CD4-positive, alpha-beta T cell treated with Interleukin-10 for 1 hour (primary cell): Measurements from ENCODE around the gene PLEKHS1.

Source experiments
- DNase-seq: peaks from one replicate; pipeline ENCODE4 v3.0.0-alpha.2; 2020

The PLEKHS1 gene

DNA sequence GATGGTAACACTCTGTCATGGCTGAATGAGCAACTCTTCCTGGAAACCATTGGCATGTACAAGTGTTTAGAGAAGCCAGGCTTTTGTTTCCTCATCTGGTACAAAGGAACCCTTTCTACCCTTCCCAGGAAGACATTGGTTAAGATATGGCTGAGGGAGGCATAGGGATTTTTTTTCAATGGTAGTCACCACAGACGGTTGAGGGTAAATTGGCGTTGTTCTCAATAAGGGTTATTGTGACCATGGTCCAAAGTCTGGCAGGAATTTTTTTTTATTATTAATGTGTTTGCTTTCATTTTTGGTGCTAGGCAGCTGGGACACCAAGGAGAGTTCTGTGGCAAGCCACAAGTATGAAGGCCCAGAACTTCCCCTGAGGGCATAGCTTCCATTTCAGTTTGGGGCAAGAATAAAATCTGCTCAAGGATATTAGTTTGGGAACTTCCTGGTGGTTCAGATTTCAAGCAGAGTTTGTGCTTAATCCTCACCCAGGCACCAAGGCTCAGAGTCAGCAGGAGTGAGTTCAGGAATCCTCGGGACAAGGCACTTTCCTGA lies at the start of gene PLEKHS1:
Gene PLEKHS1 (plus strand): TSS at position 502 of the 552 bp plus-strand sequence. CDS start 3,596 bp downstream, outside the sequence.
- no peak for DNase-seq

DNA sequence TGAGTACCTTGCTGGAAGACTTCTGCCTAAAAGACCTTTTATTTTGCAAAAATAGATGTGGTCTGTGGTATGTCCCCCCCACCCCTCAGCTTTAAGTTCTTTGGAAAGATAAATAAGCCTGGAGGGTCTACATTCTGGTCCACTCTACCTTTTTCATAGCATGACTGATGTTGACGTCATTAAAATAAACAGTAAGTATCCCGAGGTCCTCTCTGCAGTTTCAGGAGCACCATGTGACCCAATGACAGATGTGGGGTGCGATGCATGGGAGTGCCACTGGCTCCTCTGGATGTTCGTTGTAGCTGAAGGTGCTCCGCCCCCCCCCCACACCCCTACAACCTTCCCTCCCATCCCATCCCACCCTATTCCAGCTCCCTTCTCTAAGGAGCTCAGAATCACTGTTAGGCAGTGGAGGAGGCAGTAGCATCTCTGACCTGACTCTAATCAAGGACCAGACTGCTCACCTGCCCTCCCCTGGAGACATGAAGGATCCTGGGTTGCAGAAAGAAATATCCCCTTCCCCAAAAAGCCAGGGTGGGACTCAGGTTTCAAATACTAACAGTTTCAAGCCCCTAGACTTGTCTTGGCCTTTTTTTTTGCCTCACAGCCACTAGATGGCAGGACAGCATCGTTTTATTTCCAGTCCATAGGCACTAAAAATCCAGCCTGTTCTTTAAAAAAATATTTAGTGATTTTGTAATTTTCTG lies 46.7 kb upstream of the PLEKHS1 start:
- peak; percentile 36 for DNase-seq

DNA sequence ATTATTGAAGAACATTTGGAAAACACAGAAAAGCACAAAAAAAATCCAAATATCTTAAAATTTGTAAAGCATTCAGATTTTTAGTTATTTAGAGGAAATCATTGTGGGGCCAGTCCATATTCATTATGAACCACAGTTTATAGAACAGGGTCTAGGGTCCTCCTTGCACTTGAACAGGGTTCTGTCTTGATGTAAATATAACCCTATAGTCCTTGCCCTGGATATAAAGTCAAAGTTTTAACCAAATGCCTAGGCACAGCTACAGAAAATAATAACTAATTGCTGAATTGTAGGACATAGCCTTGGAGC lies 46.2 kb upstream of the PLEKHS1 start:
- no peak for DNase-seq

DNA sequence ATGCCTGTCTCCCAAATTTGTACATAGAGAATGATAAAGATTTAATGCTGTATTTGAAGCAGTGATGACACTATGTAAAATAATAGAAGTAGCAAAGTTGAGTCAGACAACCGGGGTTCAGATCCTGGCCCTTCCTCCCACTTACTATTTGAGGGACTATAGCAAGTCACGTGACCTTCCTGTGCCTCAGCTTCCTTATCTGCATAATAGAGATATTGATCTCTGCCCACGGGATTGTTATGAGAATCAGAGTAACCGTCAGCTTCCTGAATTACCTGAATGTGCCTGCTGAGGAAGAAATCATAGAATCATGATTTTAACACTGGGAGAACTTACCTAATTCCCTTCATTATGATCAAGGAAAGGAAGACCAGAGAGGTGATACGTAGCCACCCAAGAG lies 44.9 kb upstream of the PLEKHS1 start:
- no peak for DNase-seq

DNA sequence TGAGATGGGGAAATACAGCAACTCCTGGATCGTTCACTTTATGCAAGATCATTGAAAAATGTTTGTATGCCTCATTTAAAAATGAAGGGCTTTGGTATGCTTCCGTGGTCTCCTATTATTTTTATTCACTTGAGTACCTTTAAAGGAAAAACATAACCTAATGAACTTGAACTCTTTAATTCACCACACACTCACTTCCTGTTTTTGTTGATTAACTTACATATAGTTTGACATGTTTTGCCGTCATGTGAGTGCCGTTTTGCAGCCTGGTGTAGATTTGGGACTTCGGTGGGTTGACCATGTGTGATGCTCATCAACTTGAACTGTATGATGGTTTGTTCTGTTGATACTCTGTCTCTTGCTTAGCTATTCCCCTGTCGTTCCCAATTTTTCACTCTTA lies 42.8 kb upstream of the PLEKHS1 start:
- no peak for DNase-seq

DNA sequence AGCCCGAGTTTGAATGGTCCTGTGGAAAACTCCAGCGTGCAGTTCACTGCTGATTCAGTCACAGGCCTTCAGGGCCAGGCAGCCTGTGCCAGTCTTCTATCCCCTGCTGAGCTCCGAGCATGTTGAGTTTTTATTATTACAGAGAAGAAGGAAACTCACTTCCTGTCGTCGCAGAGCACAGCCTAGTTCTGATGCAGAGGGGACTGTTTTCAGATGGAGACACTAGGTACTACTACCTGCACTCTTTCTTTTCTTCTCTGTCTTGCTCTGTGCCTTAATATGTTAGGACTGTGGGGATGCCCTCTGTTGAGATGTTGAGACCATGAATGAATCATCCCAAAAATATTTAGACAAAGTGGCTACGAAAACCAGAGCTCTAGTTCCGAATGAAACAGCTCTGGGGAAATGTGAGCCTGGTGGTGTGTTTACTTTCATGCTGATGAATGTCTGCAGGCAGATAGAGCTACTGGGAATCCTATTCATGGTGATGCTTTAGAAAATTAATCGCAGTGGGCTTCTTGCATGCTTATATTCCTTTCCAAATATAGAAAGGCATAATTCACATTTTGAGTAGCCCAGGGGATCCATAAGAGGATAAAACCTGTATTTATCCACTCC lies 42.2 kb upstream of the PLEKHS1 start:
- DNase-seq, result no peak

DNA sequence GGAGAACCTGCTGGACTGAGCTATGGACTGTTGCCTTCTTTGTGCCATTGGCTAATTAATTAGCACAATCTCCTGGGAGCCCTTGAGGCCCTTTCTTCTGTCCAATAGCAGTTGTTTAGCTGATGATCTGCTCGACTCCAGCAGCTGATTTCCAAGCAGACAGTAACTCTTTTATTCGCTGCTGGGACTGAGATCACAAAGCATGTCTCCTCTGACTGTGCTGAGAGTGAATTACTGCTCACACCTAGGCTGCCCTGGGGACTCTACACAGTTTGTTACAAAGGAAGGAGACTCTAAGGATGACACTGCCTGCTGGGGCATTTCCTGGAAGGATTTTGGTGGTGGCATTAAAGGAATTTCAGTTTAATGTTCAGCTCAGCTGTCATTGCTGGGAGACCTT lies 40.3 kb upstream of the PLEKHS1 start:
- no peak for DNase-seq

DNA sequence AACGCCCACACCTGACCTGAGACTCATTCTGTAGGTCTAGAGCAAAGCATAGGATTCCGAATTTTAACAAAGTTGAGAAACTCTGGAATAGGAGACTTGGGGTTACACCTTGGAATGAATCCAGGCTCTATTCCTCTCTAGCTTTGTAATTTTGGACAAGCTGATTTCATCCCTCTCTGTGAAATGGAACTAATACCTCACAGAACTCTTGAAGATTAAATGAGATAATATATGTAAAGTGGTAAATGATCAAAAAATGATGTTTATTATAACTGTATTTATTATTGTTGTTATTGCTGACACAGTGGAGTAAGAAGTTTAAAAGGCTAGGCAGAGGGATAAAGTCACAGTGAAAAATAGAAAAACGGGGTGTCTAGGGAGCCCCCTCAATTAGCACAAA lies 39.5 kb upstream of the PLEKHS1 start:
- DNase-seq, result no peak

DNA sequence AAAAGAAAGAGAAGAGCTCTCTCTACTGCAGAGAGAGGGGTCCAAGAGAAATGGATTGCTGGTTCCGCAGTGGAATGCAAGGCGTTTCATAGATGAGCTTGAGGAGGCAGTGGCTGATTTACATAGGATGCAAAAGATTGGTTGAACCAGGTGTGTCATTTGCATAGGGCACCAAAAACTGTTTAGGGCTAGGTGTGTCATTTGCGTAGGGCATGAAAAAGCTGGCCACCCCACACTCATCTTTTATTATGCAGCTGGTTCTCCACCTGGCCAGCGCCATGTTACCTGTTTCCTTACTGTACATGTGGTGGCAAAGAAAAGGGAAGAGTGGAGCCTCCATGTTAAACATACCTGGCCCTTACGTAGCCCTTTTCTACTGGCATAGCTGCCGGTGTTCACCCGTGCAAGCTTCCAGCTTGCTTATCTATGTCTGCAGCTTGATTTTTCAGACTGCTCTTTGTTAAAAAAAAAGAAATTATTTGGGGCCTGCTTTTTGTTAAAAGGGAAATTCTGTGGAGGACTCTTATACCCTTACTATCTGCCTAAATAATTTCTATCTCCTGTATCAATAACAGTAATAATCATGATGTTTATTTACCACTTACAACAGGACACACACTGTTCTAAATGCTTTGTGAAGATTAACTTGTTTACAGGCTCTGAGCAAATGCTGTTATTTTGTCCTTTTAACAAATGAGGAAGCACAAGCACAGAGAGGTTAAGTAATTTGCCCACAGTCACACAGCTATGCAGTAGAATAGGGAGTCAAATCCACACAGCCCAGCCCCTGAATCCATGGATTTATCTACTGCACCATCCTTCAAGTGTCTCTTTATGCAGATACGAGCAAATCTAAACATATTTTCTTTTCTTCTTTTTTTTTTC lies 38.5 kb upstream of the PLEKHS1 start:
- no peak for DNase-seq

DNA sequence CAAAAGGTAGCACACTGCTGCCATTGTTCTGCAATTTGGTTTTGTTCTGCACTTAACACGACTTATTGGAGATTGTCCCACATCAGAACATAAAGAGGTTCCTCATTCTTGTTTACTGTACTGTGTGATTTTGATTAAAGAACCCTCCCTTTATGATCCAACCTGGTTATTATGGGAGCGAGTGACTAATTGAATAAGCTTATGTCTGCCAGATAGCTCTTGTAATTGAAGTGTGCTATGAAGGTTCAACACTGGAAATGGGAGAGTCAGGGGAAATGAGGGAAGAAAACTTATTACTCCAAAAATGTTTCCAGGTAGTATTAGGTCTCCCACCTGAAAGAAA lies 37.9 kb upstream of the PLEKHS1 start:
- no peak for DNase-seq

DNA sequence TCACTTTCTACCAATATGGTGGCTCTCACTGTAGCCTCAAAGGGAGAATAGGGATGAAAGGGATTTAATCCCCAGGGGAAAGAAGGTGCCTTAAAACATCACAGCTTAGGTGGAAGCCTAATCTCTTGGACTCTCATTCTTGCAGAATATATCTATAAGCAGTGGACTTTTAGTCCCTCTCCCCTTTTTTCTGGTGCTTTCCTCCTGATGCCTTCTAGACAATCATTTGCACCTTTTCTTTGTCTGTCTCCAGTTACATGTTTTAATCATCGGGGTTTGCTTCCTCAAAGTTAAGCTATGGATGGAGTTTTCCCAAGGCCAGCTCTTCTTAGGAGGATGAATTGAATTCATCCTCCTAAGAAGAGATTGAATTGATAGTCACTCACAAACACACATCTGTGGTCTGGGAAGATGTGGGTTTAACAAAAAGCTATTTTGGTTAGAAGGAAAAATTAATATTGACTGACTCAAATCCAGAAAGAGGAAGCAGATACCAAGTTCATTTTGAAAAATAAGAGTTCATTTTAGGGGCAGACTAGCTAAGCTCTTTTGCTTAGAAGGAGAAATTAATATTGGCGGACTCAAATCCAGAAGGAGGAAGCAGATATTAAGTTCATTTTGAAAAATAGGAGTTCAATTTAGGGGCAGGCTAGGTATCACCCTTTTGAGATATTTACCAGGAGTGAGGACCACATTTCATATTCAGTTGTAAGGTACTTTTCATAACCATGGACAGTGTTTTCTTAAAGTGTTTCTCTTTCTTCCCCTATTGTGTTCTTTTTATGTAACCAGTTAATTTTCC lies 35.2 kb upstream of the PLEKHS1 start:
- no peak for DNase-seq

DNA sequence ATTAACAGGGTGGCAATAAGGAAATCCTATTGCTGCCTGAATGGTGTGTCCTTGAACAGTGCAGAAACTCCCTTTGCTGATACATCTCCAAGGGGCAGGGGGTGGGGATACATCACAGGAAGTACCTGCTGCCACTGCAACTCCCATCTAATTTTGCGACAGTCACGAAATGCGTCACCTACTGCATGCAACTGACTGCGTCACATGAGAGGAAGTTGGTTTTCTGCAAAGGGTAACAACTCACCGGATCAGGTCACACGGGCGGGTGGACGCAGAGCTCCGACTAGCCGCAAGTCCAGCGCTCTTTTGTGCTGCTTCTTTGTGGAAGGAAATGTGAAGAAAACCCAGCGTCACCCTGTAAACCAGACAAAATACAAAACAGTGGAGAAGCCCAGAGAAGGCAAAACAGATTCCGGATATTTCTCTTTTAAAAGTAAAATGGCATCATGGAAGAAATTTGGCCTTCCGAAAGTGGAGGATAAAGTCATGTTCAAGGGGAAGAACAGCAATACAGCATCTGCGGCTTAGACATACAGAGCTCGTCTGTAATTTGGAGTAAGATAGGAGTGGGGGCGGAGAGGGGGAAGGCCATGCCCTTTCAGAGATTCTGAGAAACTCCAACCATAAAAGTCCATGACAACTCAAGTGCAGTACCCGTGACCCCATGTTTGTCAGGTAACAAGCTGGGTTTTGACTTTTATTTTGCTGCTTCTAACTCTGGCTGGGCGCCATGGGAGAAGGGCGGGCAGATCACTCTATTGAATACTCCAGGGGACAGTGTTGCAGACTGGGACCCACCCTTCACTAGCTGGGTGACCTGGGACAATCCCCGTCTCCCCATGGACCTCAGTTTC lies 32.3 kb upstream of the PLEKHS1 start:
- DNase-seq, result no peak

DNA sequence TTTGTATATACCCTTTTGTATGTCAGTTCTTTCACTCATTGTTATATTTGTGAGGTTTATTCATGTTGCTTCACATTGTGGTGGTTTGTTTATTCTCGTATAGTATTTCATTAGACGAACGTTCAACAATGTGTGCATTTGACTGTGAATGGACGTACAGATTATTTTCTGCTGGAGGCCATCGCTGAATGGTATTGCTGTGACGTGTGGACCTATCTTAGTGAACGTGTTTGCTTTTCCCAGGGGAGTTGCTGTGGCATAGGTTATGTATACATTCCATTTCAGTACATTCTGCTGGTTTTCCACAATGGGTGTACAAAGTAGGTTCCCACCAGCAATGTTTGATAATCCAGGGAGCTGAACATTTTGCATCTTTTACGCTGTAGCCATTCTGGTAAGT lies 31.1 kb upstream of the PLEKHS1 start:
- no peak for DNase-seq

DNA sequence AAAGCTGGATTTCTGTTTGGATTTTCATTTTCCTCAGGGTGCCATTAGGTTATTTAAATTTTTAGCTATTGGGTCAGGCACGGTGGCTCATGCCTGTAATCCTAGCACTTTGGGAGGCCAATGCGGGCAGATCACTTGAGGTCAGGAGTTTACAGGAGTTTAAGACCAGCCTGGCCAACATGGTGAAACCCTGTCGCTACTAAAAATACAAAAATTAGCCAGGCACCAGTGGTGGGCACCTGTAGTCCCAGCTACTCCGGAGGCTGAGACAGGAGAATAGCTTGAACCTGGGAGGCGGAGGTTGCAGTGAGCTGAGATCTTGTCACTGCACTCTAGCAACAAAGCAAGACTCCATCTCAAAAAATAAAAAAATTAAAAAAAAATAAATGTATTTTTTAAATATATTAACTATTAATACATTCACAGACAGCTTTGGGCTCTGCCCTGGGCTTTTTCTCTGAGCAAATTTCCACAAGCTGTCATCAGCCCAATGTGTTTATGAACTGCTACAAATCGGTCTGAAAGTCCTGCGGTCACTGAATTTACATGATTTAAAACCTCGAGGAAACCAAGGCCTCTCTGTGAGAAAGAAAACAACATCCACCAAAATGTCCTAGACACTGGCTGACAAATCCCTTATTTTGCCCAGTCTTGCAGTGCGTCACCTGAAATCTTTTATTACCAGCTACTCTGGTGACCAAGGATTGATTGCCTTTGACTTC lies 19.2 kb upstream of the PLEKHS1 start:
- no peak for DNase-seq

DNA sequence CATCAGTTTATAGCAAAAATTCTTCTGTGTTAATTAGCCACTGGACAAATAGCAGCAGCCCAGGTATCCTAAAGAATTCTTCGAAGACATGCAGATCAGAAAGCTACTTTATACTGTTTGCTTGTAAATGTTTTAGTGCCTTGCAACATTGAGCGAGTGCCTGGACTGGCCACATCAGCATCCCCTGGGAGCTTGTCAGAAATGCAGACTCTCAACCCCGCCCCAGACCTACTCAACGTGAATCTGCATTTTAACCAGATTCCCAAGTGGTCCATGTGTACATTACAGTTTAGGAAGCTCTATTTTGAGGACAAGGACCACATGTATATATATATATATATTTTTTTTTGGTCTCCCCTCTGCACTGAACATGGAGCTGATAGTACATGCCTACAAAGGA lies 18.5 kb upstream of the PLEKHS1 start:
- no peak for DNase-seq

DNA sequence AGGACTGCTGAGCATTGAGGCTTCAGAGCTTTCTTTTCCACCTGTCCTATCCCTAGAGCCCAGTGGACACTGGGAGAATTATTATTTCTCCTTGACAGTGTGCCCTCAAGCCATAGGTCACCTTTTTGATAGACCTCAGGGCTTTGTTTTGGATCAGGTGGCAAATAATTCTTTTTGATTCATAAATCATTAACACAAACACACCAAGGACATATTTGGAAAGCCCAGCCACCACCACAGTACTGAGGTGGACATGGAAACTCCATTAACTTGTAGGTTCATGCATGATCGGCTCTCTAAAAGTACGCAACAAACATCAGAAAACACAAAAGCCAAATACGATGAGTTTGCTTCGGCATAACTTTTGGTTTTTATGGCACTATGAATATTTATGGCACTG lies 17.8 kb upstream of the PLEKHS1 start:
- no peak for DNase-seq

DNA sequence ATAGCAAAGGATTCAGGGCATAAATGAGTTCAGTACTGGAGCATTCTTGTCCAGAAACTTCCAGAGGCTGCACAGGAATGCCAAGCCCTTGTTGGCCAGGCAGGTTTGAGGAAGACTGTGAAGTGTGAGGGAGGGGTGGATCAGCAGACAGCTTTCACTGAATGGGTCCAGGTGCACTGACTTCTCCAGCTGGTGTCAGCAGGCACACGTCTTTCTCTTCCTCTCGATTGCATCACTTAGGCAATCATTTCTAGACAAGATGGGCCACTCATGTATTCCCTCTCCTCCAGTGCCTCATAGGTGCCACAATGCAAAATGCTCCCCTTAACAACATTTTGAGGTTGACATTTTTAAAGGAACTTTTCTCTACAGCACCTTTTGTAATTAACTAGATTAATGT lies 15.6 kb upstream of the PLEKHS1 start:
- no peak for DNase-seq

DNA sequence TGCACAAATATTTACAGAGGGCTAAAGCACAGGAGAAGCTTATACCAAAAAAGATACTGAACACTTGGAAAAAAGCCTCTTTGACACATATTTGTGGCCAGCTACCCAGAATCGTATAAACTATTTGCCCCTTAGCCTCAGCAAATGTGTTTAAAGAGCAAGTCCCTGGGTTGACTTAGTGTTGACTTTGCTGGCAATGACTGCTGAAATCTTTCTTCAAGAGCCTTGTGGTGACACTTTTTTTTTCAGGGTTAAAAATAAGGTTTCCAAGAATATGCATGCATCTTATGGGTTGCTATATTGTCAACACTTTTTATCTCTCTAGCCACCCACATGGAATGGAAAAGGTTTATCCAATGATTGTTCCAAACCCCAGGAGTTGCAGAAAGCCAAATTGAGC lies 14.9 kb upstream of the PLEKHS1 start:
- DNase-seq, result no peak

DNA sequence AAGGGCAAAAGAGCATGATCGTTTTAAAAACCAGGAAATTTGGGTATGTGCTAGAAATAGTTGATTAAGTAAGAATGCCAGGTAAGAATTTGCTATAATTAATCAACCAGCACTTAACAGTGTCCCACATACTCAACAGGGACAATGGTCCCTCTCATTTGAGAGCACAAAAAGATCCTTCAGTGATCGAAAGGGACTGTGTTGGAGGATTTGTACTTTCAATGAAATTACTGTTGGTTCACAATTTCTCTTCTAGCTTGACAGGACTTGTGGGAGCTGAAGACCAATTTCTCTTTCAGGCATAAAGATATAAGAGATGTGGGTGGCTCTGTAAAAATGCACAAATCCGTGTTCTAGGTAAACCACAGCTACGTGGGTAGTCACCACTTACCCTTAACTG lies 12.5 kb upstream of the PLEKHS1 start:
- no peak for DNase-seq

DNA sequence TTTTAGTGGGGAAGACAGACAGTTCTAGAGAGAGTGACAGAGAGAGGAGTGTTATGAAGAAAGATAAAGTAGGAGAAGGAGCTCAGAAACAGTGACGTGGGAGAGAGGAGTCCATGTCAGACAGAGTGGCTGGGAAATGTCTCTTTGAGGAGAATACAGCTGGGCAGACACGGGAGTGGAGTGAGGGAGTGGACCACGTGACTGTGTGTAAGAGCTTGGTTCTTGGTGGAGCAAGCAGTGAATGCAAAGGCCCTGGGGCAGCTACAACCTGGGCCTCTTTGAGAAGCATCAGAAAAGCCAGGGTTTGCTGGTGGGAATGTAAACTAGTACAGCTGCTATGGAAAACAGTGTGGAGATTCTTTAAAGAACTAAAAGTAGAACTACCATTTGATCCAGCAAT lies 11.9 kb upstream of the PLEKHS1 start:
- DNase-seq, result no peak

DNA sequence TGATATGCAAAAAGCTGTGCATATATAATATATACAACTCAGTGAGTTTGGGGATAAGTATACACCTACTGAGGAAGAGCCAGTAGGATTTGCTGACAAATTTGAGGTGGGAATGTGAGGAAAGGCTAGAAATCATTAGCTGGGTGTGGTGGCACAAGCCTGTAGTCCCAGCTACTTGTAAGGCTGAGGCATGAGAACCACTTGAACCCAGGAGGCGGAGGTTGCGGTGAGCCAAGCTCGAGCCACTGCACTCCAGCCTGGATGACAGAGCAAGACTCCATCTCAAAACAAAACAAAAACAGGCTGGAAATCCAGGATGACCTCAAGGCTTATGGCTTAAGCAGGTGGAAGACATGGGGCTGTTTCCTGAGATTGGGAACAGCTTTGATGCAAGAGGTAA lies 10.6 kb upstream of the PLEKHS1 start:
- DNase-seq, result no peak
